HG03175 (cell line): ENCODE results near the gene AMER1.
A peak's percentile ranks its signal among the peaks of the same experiment; 100 is the strongest.
"Not testable (repeated sequence)": the region's sequence is repeated elsewhere in the genome, so short reads cannot be mapped to it uniquely, and the experiment has no call there.

Source experiments
- ATAC-seq: cut with Tn5 transposase; IDR thresholded peaks from one replicate; pipeline ENCODE4 v1.9.1; 2021; ENCODE audit warnings: mild to moderate bottlenecking, moderate library complexity; ENCODE audit not compliant: unreplicated experiment

AMER1 gene

DNA sequence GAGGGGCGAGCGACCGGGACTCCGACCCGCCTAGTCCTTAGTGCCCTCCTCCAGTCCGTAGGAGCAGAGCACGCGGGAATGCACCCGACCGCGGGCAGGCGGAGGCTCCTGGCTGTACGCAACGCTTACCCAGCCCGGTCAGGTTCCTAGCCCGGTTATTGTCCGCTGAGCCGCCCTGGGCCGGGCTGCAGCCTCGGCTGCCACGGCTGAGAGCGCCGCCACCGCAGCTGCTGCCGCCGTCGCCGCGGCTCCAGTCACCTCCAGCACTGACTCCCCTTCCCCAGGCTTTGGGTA, at the start of gene AMER1:
TSS of gene AMER1 (minus strand) at position 268 of the 294 bp plus-strand sequence. CDS start 12,422 bp downstream, outside the sequence.
- ATAC-seq: peak; percentile 41

DNA sequence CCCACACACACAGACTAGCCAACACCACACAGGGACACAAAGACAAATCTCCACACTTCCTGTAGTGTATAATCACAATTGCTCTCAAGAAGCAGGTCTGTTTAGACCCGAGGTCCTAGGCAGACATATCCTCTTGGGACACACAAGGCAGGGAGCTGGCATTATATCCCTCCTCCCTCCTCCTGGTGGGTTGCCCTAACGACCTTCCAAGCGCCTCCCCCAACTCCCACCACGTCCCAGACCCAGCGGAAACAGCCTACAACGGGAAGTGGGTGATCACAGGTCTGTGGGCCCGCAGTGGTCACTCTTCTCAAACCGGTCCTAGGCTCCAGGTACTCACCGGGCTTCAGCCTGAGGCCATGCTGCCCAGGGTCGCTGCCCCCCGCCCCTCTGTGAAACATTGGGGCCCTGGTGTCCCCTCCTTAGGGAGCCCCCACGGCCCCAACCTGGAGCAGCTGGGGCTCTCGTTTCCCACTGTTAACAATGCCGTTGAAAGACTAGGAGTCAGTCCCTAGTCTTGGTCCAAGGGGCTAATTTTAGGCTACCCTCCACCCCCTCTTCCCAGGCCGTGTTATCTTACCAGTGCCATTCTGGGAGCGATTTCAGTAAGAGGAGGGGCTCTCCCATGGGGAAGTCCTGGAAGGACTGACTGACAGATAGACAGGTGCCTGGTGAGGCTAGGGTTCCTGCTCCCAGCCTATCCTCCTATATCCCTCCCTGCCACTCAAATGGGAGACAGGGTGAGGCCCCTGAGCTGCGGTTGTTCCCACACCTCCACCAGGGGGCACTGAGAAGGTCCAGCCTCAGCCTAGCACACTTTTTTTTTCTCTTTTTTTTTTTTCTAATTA, 24.8 kb upstream of the AMER1 start, which contains the start of gene ASB12:
TSS of gene ASB12 (minus strand) at position 485 of the 848 bp plus-strand sequence. CDS start 4,957 bp downstream, outside the sequence.
- ATAC-seq: no peak

DNA sequence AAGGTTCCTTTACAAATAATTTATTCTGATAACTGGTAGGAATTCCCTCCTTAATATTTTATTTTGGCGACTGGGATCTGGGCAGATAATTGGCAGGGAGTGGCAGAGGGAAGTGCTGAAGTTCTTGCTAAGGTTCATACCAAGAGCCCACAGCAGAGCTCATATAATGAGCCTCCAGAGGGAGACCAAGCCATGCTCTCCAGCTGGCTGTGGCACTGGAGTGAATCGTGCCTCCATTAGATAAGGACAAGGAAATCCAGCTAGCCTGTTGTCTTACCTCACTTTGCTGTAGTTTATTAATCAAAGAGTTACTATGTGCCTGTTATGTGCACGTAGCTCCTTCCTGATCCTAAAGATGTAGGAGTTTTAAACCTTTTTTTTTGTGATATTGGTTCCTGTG, 23.6 kb upstream of the AMER1 start:
- no peak for ATAC-seq

DNA sequence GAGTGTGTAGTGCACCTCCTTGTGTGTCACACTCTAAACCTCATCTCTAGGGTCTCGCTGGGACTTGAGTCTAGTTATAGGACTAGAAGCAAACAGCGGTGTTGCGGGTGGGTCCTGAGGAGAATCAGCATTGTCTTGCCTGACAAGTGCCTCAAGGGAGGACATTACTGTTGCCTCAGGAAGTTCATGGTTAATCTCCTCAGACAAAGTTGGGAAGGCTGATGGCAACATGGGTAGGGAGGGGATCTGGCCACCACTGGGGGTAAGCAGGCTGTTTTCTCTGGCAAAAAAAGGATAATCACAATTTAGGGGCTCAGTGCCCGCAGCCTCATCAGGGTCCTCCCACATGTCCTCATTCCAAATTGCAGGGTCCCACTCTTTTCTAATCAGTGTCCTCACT, 12.5 kb upstream of the AMER1 start:
- no peak for ATAC-seq

- ATAC-seq: not testable (repeated sequence)
These were observed 8.5 kb upstream of the AMER1 start for GRCh38 chrX:64213989-64214388.

- ATAC-seq: no peak
These were observed 1.2 kb upstream of the AMER1 start for GRCh38 chrX:64206556-64207162.

DNA sequence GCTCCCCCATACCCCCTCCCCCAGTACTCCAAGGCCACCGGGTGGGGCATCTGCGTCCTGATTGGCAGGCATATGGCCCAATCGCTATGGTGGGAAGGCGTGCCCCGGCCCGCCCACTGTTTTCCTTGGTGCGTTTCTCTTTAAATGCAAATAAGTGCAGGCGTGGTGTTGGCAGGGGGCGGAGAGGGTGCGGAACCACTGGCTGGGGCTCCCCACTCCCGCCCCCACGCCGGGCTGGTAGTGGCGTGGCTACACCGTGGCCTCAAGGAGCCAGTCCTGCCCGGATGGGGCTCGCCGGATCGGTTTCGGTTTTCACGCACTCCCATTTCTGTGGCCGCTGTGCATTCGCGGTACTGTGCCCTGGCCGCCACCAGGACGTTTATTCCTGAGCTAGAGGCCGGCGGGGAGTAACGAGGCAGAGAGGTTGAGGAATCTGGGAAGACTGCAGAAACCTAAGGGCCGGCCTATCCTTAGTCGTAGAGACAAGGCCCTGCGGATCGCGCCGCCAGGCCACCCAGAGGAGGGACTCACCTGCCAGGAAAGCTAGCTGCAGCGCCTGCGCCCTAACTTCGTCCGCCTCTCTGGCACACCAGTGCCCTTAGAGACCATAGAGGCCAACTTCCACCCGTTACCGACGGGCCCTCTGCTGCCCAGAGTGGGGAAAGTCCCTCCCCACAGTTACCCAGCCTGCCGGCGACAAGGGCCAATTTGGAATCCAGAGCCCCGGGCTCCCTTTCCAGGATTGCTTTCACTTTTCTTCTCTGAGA, 410 bp upstream of the AMER1 start:
- peak; percentile 88 for ATAC-seq

DNA sequence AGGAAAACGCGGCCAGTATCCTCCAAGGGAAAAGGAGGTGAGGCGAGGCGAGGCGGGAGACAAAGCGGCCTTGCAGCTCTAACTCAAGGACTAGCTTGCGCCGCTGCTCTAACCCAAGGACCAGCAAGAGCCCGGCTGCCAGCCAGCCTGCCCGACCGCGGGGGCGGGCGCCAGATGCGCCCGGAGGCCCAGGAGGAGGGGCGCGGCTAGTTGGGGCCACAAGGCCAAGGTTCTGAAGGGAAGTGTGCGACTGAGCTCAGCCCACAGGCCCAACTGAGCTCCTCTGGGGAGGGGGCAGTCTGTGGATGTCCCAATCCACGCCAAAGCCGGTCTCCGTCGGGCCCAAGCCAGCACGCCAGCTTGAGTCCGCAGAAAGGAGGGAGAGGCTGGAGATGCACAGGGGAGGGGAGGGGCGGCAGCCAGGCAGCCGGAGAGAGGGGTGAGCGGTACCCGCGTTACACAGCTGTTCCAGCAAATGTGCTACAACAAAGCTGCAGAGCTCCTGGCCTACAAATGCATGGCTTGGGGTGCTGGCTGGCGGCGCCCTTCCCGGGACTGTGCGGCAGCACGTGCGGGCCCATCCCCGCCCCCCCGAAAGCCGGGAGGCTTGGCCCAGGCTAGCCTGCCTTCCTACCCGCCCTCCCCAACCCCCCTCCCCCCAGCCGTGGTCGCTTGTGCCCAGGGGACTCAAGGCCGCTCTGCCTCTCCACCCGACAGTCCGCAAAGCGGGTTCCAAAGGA, 637 bp downstream of the AMER1 start:
- peak; percentile 17 for ATAC-seq

DNA sequence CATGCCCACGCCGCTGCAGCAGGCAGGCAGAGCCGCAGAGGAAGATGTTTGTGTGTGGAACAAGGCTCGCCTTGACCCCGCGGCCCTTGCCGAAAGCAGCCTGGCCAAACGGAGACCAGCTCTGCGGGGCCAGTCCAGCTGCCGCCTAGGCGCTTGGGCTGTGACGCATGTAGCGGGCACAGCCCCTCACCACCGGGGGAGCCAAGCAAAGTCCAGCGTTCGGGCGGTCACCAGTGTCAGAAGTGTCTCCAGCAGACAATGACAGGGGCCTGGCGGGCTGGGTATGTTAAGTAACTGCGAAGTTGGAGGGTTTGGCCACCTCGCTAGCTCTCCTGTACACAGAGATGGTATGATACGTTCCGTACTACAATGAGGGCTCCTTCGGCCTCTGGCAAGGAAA, 1.3 kb downstream of the AMER1 start:
- no peak for ATAC-seq

GRCh38 chrX:64202808-64203325, 2.6 kb downstream of the AMER1 start:
- ATAC-seq: no peak

DNA sequence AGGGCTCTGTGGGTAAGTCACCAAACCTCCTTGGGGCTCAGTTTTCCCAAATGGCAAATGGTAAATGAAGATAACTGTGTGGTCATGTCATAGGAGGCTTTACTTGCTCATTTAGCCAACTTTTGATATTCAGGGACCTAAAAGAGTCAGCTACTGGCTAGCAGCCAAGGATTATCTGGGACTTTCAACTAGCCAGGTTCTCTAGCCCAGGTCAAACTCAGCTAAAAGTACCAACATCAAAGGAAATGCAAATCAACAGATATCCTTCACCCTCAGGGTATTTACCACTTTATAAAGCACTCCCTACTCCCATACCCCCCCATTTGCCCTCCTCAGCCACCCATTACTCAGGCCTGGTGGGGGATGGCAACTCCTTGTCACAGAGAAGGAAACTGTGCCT, 7.5 kb downstream of the AMER1 start:
- no peak for ATAC-seq

DNA sequence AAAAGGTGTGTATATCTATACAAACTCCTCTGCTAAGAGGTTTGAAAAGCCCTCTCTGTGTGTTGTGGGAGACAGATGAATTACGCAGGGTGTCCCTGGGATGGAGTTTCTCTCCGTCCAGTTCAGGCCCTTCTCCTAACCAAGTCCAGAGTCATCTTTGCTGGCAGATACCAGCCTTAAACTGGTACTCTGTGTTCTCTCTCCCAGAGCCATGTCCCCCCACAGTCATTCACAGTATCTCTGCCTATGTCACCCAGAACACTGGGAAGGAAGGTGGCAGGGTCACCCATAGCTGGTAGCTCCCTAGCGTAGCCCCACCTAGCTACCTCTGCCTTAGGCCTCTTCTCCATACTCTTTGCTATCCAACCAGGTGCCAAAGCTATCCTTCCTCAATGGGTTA, 8.9 kb downstream of the AMER1 start:
- no peak for ATAC-seq

DNA sequence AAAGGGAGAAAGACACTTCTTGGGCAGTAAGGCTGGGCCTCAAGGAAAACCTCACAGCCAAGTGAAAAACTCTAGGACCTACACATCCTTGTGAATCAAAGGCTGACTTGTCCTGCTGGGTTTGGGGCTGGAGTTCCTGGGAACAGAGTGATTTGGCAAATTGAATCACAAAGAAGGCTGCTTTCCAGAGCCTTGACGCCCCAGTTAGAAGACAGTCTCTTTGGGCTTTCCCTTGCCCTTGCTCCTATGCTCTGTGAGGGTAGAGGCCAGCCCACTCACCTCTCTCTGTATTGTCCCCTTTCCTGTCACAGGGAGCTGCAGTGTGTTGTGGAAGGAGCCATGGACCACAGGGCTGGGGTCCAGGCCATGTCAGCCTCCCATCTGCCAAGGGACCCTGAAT, 9.6 kb downstream of the AMER1 start:
- ATAC-seq: no peak

- ATAC-seq: no peak
These were observed 12.8 kb downstream of the AMER1 start for GRCh38 chrX:64192673-64193072.

DNA sequence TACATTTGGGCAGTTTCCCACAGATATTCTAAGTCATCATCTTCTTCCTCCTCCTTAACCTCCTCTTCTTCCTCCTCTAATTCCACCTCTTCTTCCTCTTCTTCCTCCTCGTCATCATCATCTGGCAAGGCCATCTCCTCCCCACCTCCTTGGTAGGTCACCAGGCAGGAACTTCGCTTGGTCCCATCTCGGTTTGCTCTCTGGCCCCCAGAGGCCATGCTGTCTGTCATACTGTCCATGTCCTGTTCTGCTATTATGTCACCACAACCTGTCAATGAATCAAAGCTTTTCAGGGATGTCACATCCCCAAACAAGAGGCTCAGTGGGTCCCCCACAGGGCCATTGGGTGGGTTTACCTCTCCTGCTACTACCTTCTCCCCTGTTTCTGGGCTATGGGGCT, 13.5 kb downstream of the AMER1 start:
- no peak for ATAC-seq

DNA sequence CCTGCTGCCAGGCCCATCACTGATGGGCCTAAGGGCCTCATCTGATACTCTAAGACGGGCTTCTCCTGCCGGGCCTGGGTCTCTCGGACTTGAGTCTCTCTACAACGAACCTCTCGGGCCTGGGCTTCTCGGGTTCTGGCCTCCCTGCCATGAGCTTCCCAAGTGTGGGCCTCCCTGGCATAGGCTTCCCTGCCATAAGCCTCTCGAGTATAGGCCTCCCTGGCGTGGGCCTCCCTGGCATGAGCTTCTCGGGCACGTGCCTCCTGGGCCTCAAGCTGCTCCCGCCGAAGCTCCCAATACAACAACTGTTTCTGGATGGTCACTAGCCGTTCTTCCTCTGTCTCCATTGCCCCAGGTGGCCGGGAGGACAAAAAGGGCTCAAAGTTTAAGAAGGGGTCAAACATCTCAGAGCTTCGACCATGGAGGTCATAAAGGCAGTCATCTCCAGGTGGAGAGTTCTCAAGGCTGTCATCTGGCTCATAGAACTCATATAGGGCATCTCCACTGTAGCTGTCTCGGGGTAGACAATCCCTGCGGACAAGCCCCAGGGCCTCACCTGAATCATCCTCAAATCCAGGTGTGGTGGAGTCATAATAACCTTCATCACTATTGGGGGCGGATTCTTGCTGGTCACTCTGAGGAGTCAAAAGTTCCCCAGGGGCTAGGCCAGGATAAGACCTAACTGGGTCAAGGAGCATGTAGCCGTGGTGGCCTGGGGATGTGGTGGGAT, 14.1 kb downstream of the AMER1 start:
- no peak for ATAC-seq

- no peak for ATAC-seq
These were observed 15.3 kb downstream of the AMER1 start for GRCh38 chrX:64190136-64190740.

DNA sequence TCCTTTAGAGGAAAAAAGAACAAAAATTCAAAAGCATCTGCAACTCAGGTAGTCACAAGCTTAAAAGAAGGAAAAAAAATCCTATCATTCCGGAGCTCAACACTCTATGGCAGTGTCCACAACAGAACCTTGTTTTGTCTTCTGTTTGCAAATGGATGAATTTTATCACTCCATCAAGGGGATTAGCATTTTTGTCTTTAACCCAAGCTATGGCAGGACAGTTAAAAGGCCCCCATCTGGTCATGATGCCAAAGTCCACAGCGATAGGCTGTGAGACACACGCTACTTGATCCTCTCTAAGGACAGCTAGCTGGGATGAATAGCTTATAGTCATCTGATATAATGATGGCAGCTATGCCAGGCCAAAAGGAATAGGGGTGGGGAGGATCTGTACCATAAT, 16.6 kb downstream of the AMER1 start:
- ATAC-seq: no peak

DNA sequence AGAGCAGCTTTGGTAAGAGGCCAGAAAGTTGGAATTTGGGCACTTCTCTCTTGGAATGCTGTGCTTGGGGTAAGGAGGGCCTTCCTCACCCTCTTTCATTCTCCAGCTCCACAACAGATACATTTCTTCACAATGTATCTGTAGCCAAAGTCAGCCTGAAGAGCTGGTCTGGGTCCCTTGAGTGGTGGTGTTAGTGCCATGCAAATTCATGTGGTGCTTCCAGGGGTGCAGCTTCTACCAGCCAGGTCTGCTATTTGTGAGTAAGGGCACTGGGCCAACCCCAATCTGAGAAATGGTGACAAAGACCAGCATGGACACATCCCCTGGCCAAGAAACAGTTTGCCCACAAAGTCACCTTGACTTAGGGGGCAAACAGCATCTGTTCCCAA, 17.8 kb downstream of the AMER1 start:
- ATAC-seq: no peak
